ENCODE measurements around the gene KCTD11.

Gene KCTD11

GRCh38 chr17:7380321-7380720 lies 28.4 kb downstream of the KCTD11 start:
- no peak for DNase-seq

DNA sequence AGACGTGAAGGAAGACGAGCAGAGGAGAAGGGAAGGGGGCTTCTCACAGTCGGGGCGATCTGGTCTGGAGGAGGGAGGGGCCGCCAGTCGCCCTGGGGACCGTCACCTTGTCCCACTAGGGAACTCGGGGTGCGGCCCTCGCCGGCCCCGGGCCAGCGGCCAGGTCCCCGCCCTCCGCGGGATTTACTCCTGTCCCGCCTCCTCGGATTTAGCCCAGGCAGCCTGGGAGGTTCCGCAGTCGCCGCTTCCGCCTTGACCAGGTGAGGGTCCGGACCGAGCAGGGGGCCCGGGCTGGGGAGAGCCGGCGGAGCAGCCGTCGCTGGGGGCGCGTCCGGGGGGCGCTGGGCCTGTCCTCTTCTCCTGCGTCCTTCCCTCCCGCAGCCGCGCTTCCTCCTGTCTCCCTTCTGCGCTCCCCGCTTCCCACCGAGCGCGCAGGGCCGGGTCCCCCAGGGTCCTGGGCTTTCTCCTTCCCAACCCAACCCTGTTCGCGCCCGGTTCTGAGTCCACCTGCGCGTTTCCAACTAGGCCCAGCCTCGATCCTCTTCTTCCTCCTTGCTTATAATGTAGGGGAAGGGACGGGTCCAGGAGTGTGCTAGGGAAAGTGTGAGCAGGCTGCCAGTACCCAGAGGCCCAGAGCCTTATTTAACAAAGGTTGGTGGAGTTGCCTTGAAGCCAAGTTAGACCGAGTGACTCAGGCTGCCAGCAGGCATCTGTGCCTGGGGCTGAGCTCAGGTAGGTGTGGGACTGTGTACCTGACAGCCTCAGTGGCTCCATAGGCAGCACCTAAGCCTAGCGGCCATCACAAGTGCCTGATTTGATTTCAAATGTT lies 29.1 kb downstream of the KCTD11 start, which contains the start of gene TNK1:
TNK1 (plus strand) TSS at position 235 of the 829 bp plus-strand sequence. CDS start 1,838 bp downstream, outside the sequence.
- DNase-seq = no peak

DNA sequence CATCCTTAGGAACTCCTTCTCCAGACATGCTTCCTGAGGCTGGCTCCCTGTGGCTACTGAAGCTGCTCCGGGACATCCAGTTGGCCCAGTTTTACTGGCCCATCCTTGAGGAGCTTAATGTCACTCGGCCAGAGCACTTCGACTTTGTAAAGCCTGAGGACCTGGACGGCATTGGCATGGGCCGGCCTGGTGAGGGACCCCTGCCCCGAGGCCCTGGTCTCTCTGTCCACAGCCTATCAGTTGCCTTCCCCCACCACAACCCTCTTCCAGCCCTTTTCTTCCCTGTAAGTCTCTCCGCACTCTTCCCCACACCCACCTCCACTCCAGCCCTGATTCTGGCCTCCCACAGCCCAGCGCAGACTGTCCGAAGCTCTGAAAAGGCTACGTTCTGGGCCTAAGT lies 30.9 kb downstream of the KCTD11 start:
- DNase-seq = no peak

DNA sequence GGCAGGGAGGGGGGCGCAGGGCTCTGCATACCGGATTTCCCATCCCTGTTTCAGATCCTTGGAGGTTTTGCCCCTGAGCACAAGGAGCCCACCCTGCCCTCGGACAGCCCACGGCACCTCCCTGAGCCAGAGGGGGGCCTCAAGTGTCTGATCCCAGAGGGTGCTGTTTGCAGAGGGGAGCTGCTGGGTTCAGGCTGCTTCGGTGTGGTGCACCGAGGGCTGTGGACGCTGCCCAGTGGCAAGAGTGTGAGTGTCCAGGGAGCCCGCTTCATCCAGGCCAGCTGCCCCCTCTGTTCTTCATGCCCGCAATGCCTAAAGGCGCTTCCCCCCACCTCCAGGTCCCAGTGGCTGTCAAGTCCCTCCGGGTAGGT lies 31.4 kb downstream of the KCTD11 start:
- no peak for DNase-seq

DNA sequence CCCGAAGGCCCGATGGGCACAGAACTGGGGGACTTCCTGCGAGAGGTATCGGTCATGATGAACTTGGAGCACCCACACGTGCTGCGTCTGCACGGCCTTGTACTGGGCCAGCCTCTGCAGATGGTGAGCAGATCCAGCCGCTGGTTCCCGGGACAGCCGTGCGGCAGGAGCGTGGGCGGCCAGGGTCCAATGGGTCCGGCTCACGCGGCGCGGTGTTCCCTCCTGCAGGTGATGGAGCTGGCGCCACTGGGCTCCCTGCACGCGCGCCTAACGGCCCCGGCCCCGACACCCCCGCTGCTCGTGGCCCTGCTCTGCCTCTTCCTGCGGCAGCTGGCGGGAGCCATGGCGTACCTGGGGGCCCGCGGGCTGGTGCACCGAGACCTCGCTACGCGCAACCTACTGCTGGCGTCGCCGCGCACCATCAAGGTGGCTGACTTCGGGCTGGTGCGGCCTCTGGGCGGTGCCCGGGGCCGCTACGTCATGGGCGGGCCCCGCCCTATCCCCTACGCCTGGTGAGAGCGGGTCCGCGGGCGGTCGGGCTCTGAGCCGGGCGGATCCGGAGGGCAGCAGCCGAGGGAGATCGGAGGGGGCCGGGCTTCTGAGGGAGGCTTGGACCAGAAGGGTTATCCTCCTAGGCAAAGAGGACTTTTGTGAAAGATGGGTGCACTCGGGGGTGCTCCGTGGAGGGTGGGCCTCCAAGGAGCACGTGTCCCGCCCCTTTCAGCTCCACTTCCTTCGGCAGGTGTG lies 32.0 kb downstream of the KCTD11 start:
- DNase-seq = no peak

DNA sequence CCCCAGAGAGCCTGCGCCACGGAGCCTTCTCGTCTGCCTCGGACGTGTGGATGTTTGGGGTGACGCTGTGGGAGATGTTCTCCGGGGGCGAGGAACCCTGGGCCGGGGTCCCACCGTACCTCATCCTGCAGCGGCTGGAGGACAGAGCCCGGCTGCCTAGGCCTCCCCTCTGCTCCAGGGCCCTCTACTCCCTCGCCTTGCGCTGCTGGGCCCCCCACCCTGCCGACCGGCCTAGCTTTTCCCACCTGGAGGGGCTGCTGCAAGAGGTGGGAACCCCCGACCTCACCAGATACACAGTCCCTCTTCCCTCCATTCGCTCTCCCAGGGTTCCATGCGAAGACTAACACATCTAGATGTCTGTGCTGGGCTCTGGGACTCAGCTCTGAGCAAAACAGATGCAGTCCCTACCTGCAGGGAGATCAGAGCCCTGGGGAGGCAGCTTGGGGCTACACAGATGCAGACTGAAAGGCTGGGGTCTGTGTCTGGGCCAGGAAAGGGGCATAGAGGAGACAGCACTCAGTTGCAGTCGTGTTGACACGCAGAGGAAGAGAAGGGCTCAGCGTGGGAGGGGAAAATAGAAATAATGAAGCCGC lies 32.6 kb downstream of the KCTD11 start:
- DNase-seq = no peak

DNA sequence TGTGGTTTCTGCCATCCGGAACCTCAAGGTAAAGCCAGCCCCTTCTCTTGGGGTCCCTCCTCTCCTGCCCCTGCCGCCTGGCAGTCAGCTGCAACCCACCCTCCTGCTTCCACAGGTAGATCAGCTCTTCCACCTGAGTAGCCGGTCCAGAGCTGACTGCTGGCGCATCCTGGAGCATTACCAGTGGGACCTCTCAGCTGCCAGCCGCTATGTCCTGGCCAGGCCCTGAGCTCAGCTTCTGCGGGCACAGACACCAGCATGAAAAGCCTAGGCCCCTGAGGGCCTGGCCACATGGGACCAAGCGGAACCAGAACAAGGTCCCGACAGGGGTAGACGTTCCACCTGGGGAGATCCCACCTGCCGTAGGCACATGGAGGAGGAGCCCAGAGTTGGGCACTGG lies 36.9 kb downstream of the KCTD11 start:
- DNase-seq = no peak

GRCh38 chr17:7389924-7390910 lies 38.3 kb downstream of the KCTD11 start:
- DNase-seq = no peak

- no peak for DNase-seq
Observed at GRCh38 chr17:7391307-7391706, 39.3 kb downstream of the KCTD11 start.

DNA sequence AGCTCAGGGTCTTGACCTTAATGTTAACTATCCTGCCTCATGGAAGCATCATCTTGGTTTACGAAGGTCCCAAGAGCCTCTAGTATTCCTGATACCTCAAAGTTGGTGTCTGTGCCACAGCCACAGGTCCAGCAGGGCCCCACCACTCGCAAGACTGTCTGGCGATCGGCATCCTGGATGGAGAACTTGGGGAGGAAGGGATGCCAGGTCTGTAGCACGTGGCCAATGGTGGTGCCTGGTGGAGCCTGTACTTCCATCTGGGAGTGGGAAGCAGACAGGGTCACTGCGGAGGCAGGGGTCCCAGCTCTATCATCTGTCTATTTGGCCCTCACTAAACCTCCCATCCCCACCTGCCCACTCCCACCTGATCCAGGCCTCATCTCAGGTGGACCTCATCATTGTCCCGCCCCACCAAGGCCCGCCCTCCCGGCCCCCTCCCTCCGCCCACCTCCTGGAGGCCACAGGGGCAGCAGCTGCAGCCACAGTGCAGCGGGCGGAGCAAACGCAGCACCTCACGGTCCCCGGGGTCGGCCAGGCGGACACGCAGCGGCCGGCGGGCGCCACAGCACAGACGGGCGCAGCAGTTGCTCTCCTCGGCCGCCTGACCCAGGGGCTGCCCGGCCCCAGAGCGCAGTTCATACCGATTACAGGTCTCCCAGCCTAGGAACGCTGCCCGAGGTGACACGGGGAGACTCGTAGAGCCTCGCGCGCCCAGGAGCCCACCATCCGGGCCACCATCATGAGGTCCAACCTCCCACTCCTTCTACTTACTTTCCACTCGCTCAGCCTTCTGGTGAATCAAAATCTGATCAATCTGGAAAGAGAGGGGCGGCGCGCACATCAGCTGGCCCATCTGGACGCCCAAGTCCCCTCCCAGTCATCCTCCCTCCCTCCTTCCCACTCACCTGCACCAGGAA lies 41.0 kb downstream of the KCTD11 start:
- DNase-seq = no peak

GRCh38 chr17:7393613-7394451 lies 41.9 kb downstream of the KCTD11 start:
- DNase-seq = peak; percentile 30 to 53

DNA sequence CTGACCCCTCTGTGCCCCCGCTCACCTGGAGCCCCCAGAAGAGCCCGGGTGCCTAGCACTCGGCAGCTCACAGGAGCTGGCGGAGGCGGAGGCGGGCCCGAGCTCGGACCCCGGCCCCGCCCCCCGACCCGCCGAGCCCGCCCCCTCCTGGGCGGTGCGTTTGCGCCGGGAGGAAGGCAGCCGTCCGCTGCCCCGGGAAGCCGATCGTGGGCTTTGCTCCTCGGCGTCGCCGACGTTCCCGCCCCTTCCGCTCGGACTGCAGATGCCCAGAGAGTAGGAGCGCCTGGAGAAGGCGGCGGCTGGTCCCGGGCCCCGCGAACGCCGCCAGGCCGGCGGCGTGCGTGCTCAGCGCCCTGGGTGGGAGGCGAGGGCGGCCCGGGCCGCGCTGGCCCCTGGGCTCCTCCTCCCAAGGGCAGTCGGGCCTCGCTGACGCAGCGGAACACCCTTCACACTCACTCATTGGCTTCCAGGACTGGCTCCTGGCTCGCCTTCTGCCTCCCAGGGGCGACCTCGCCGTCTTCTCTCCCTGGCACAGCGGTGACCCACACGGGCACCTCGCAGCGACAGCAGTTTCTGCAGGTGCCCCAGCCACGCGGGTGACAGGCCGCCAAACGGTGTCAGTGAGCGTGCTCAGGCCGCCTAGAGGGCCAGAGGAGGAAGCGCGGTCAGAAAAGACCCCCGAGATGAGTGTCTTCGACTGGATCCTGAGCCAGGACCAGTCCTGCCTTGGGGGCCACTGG lies 42.7 kb downstream of the KCTD11 start, which contains the start of gene PLSCR3:
PLSCR3 (minus strand) TSS at position 74 of the 740 bp plus-strand sequence. CDS start 415 bp downstream, outside the sequence.
- peak; percentile 87 to 93 for DNase-seq

GRCh38 chr17:7396147-7396546 lies 44.2 kb downstream of the KCTD11 start:
- no peak for DNase-seq

DNA sequence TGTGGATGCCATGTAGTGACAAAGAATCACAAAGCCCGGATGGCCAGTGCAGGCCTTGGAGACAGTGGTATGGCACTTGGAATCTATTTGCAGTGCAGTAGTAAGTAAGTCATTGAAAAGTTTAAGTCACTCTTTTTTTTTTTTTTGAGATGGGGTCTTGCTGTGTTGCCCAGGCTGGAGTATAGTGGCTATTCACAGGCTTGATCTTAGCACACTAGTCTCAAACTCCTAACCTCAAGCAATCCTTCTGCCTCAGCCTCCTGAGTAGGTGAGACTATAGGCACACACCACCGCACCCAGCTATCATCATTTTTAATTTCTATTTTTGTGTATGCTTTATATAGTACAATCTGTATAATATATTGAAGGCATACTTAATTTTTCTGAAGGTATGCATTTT lies 46.6 kb downstream of the KCTD11 start:
- no peak for DNase-seq

GRCh38 chr17:7403043-7403726 lies 51.2 kb downstream of the KCTD11 start:
- DNase-seq = no peak

- DNase-seq = peak; percentile 81 to 91
Observed at GRCh38 chr17:7403727-7403976, 51.7 kb downstream of the KCTD11 start.

DNA sequence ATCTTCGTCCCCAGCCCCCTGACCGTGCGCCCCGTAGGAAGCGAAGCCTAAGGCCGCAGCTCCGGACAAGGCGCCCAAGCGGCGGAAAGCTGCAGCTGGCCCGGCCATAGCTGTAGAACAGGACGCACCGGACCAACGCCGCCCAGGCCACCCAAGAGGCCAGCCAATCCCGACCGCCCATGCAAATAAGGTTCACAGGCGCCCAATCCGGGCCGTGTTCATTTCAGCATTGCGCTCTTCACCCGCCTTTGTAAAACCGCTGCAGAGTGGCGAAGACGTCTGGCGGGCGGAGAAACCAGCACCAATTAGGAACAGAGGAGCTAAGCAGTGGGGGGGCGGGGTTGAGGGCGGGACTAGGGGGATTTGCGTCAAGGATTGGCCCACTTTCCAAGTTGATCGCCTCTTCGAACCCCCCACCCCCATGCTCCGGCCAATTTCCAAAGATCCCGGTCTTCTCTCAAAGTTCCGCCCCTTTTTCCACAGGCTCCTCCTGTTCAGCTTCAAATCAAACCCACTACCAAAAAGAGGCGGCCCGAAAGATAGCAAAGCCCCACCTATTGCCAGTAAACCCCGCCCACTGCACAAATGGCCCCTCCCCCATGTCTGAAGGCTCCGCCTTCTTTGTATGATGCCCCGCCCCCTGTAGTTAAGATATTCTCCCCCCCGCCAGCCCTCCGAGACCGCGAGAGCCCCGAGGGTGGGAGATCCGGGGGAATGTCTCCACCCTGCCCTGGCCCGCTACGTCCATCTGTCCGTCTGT lies 52.2 kb downstream of the KCTD11 start, which contains the start of gene TMEM256:
TMEM256 (minus strand) TSS at position 121 of the 760 bp plus-strand sequence; CDS start at position 108, 13 bp downstream.
- peak; percentile 100 for DNase-seq

Measured in SHP77 (cell line).